Astrocyte (in vitro differentiated cells and primary cell): Measurements from ENCODE around the gene ZFYVE21. TPM values are rescaled to one million over a fixed set of nuclear protein-coding genes. Genes with fewer than 3 reads are reported as not detected.

Experiments used
- DNase-seq: peaks from one replicate; pipeline ENCODE4 v3.0.0-alpha.2; 2010; ENCODE audit warnings: low read depth
- FAIRE-seq: peaks from 2 replicates; lab custom pipeline; 2011; peaks lifted over from hg19 to GRCh38; lab: Jason Lieb, UNC
- H2AFZ ChIP-seq: 2 replicates; pipeline ENCODE4 v1.6.0; 2012; ENCODE audit warnings: low read depth, low read length, inconsistent platforms
- H3K27ac ChIP-seq: 2 replicates; pipeline ENCODE4 v1.5.1; 2011; ENCODE audit warnings: low read depth, low read length, inconsistent platforms
- H3K27me3 ChIP-seq: 2 replicates; pipeline ENCODE4 v1.6.0; 2011; ENCODE audit warnings: low read length, inconsistent platforms; ENCODE audit not compliant: insufficient read depth
- H3K36me3 ChIP-seq: 2 replicates; pipeline ENCODE4 v1.5.1; 2011; ENCODE audit warnings: low read length, inconsistent platforms; ENCODE audit not compliant: insufficient read depth
- H3K4me1 ChIP-seq: 2 replicates; pipeline ENCODE4 v1.5.1; 2011; ENCODE audit warnings: low read length, inconsistent platforms; ENCODE audit not compliant: insufficient read depth
- H3K4me2 ChIP-seq: 2 replicates; pipeline ENCODE4 v1.6.0; 2012; ENCODE audit warnings: low read length, inconsistent platforms
- H3K4me3 ChIP-seq: 2 replicates; pipeline ENCODE4 v1.5.1; 2011; ENCODE audit warnings: low read depth, mild to moderate bottlenecking, low read length, inconsistent platforms; ENCODE audit not compliant: insufficient read depth
- H3K79me2 ChIP-seq: 2 replicates; pipeline ENCODE4 v1.6.0; 2012; ENCODE audit warnings: mild to moderate bottlenecking, low read length, inconsistent platforms; ENCODE audit not compliant: insufficient read depth
- H3K9ac ChIP-seq: 2 replicates; pipeline ENCODE4 v1.6.0; 2012; ENCODE audit warnings: mild to moderate bottlenecking, low read length, inconsistent platforms
- H3K9me3 ChIP-seq: 2 replicates; pipeline ENCODE4 v1.5.1; 2012; ENCODE audit warnings: low read depth, mild to moderate bottlenecking, low read length, inconsistent platforms; ENCODE audit not compliant: insufficient read depth
- H4K20me1 ChIP-seq: 2 replicates; pipeline ENCODE4 v1.6.0; 2012; ENCODE audit warnings: low read length, inconsistent platforms; ENCODE audit not compliant: insufficient read depth
- H3K27ac Mint-ChIP-seq: one replicate; pipeline ENCODE4 v1.8.0; 2021; ENCODE audit warnings: mild to moderate bottlenecking, mixed read lengths; ENCODE audit not compliant: unreplicated experiment
- H3K27me3 Mint-ChIP-seq: one replicate; pipeline ENCODE4 v1.8.0; 2021; ENCODE audit warnings: low read depth, mixed read lengths; ENCODE audit not compliant: unreplicated experiment
- H3K36me3 Mint-ChIP-seq: one replicate; pipeline ENCODE4 v1.8.0; 2021; ENCODE audit warnings: low read depth, mixed read lengths; ENCODE audit not compliant: unreplicated experiment
- H3K4me1 Mint-ChIP-seq: one replicate; pipeline ENCODE4 v1.8.0; 2021; ENCODE audit warnings: low read depth, mixed read lengths; ENCODE audit not compliant: unreplicated experiment
- H3K4me3 Mint-ChIP-seq: one replicate; pipeline ENCODE4 v1.8.0; 2021; ENCODE audit warnings: mild to moderate bottlenecking, moderate library complexity, mixed read lengths; ENCODE audit not compliant: unreplicated experiment
- H3K9me3 Mint-ChIP-seq: one replicate; pipeline ENCODE4 v1.8.0; 2021; ENCODE audit warnings: mild to moderate bottlenecking, mixed read lengths; ENCODE audit not compliant: unreplicated experiment
- EZH2 ChIP-seq: IDR thresholded peaks from 2 replicates; pipeline ENCODE4 v1.6.1; 2012; ENCODE audit warnings: mild to moderate bottlenecking, low read length, inconsistent platforms; ENCODE audit not compliant: insufficient read depth
- total RNA-seq: library from RNA; stranded (reverse); gene quantifications from 2 replicates; pipeline ENCODE4 v1.2.1, GENCODE V29; 2021
- TF ChIP-seq, protein P1 (sequence below): IDR thresholded peaks from 2 replicates; pipeline ENCODE4 v1.5.1; 2011; ENCODE audit warnings: low read depth, mild to moderate bottlenecking, inconsistent platforms, low read length, moderate library complexity; ENCODE audit not compliant: insufficient read depth

Gene ZFYVE21
- total RNA-seq, 1 donor from 2014 or later: 41.7 TPM

DNA sequence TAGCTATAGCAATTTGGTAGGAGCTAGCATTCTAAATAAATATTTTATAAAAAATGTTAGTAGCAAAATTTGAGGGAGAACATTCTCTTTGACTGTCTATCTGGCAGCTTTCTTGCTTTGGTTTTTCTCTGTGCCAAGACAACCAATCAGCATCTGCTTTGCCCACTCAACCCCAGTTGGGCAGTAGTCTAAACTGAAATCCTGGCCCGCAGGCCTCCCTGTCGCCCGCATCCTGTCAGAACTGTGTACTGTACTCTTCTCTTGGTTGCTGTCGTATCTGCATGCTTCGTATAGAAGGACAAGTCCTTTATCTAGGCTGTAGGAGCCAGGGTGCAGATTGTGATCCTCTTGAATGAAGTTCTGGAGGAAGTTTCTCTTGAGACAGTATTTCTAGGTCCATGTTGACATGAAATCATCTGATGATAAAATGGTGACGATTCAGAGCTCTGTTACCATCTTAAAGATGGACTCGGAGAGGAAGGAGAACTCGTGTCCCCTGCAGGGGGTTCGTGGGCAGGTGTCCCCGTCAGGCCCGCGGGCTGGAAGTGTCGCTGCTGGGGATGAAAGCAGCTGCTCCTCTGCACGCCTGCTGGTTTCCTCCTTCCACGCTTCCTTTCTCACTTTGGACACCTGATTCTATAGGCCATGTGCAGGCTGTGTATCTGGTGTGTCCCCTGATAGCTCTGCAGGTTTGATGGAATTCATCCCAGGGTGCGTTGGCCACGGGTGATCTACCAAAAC is 34.9 kb upstream of the ZFYVE21 start:
- TF ChIP-seq, protein P1, sequence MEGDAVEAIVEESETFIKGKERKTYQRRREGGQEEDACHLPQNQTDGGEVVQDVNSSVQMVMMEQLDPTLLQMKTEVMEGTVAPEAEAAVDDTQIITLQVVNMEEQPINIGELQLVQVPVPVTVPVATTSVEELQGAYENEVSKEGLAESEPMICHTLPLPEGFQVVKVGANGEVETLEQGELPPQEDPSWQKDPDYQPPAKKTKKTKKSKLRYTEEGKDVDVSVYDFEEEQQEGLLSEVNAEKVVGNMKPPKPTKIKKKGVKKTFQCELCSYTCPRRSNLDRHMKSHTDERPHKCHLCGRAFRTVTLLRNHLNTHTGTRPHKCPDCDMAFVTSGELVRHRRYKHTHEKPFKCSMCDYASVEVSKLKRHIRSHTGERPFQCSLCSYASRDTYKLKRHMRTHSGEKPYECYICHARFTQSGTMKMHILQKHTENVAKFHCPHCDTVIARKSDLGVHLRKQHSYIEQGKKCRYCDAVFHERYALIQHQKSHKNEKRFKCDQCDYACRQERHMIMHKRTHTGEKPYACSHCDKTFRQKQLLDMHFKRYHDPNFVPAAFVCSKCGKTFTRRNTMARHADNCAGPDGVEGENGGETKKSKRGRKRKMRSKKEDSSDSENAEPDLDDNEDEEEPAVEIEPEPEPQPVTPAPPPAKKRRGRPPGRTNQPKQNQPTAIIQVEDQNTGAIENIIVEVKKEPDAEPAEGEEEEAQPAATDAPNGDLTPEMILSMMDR: no peak
- H3K27ac Mint-ChIP-seq: no peak overlapping the region
- H3K79me2 ChIP-seq: peaks cover 53% of the 10 kb centered on the region
- no peak overlapping the region for H3K27ac ChIP-seq
- FAIRE-seq: no peak
- no peak overlapping the region for H3K4me2 ChIP-seq
- no peaks in the 10 kb centered on the region for H3K9me3 ChIP-seq
- no peaks in the 10 kb centered on the region for H3K4me1 ChIP-seq
- H3K9ac ChIP-seq: no peak overlapping the region
- DNase-seq: no peak
- no peaks in the 10 kb centered on the region for H3K9me3 Mint-ChIP-seq
- no peaks in the 10 kb centered on the region for H3K27me3 Mint-ChIP-seq
- peaks cover 12% of the 10 kb centered on the region for H3K36me3 Mint-ChIP-seq
- H3K4me3 Mint-ChIP-seq: no peak overlapping the region
- H4K20me1 ChIP-seq: peaks cover 68% of the 10 kb centered on the region
- no peak overlapping the region for H2AFZ ChIP-seq
- no peaks in the 10 kb centered on the region for H3K4me1 Mint-ChIP-seq
- no peaks in the 10 kb centered on the region for H3K27me3 ChIP-seq
- no peak overlapping the region for H3K4me3 ChIP-seq
- peaks cover 78% of the 10 kb centered on the region for H3K36me3 ChIP-seq

DNA sequence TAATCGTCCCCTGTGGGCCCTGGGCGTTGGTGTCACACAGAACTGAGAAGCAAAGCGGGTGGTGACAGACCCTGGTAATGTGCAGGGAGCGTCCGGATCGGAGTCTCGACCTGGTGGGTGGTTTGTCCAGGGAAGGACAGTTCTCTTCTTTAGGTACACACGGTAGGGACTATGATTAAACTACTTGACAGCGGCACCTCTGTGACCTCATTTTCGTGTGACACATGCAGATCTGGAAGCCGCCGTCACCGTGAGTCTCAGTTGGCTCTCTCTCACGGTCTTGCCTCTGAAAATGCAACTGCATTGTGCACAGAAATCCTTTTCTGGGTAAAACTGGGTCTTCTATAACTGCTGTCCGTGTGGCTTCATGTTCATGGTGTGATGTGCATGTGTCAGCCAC is 32.5 kb upstream of the ZFYVE21 start:
- DNase-seq: no peak
- peaks cover 68% of the 10 kb centered on the region for H3K79me2 ChIP-seq
- H3K36me3 Mint-ChIP-seq: peaks cover 4% of the 10 kb centered on the region

DNA sequence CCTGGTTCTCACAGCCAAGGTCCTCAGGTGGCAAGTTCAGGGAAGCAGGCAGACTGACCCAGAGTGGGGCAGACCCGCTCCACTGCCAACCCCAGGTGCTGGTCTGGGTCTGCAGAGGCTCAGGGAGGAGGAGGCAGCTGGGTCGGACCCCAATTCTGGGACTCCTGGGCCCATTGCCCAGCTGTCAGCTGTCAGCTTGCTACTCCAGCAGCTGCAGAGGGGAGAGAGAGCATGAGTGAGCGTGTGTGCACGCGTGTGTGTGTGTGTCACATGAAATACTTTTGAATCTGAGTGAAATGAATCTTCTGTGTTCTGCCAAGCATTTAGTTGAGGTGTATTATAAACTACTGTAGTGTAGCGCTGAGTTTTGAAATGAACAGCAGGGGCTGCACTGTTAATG is 31.1 kb upstream of the ZFYVE21 start:
- Histone ChIP-seq H3K4me1 (peaks cover 18% of the 10 kb centered on the region), H3K79me2 (peaks cover 64% of the 10 kb centered on the region), H2AFZ (no peak overlapping the region), H3K4me3 (no peak overlapping the region), H4K20me1 (peaks cover 76% of the 10 kb centered on the region), H3K27me3 (no peaks in the 10 kb centered on the region), H3K36me3 (peaks cover 63% of the 10 kb centered on the region), H3K9ac (no peak overlapping the region), H3K27ac (no peak overlapping the region), H3K4me2 (no peak overlapping the region), H3K9me3 (no peaks in the 10 kb centered on the region)
- FAIRE-seq: no peak
- Mint-ChIP-seq H3K4me1 (peaks cover 7% of the 10 kb centered on the region), H3K27ac (peak overlapping the region; percentile 36), H3K27me3 (no peaks in the 10 kb centered on the region), H3K4me3 (no peak overlapping the region), H3K9me3 (no peaks in the 10 kb centered on the region), H3K36me3 (peaks cover 2% of the 10 kb centered on the region)
- DNase-seq: no peak
- TF ChIP-seq EZH2: no peak
- TF ChIP-seq, protein P1: no peak

More for the DNA sequence above, 32.5 kb upstream of the ZFYVE21 start:
- Histone ChIP-seq H3K4me1 (peaks cover 7% of the 10 kb centered on the region), H3K4me2 (no peak overlapping the region), H3K4me3 (no peak overlapping the region), H3K9me3 (no peaks in the 10 kb centered on the region), H3K27me3 (no peaks in the 10 kb centered on the region), H2AFZ (no peak overlapping the region), H3K9ac (no peak overlapping the region), H3K36me3 (peaks cover 73% of the 10 kb centered on the region), H4K20me1 (peaks cover 72% of the 10 kb centered on the region), H3K27ac (no peak overlapping the region)
- TF ChIP-seq, protein P1: no peak
- TF ChIP-seq EZH2: no peak
- Mint-ChIP-seq H3K9me3 (no peaks in the 10 kb centered on the region), H3K4me1 (no peaks in the 10 kb centered on the region), H3K27me3 (no peaks in the 10 kb centered on the region), H3K27ac (no peak overlapping the region), H3K4me3 (no peak overlapping the region)
- FAIRE-seq: no peak
